ENCODE results near the gene QKI.

DNA sequence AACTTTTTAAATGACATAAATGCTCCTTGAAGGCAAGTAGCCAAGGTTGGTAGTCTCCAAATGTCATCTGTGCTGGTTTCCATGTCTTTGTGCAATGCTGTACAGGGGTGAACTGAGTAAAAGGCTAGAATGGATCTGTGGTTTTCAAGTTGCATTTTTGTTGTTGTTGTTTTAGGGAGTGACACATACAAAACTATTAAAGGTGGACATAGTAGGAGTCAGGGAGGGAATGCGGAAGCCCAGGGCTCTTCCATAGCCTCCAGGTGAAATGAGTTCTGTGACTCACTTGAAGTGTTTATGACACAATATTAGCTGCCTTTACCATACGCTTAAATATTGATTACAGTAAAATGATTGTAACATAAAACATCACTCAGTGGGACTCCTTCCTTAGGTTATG is 22.5 kb upstream of the QKI start:
- TF ChIP-seq, protein P1, sequence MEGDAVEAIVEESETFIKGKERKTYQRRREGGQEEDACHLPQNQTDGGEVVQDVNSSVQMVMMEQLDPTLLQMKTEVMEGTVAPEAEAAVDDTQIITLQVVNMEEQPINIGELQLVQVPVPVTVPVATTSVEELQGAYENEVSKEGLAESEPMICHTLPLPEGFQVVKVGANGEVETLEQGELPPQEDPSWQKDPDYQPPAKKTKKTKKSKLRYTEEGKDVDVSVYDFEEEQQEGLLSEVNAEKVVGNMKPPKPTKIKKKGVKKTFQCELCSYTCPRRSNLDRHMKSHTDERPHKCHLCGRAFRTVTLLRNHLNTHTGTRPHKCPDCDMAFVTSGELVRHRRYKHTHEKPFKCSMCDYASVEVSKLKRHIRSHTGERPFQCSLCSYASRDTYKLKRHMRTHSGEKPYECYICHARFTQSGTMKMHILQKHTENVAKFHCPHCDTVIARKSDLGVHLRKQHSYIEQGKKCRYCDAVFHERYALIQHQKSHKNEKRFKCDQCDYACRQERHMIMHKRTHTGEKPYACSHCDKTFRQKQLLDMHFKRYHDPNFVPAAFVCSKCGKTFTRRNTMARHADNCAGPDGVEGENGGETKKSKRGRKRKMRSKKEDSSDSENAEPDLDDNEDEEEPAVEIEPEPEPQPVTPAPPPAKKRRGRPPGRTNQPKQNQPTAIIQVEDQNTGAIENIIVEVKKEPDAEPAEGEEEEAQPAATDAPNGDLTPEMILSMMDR (IDR thresholded peaks at IDR 0.05), result no peak
- no peak for TF ChIP-seq POLR2A (IDR thresholded peaks at IDR 0.05)

Data from lower leg skin (tissue), 3 donors.